Lower lobe of right lung (tissue), 2 donors: Measurements from ENCODE around the gene NFIC. TPM values are rescaled to one million over a fixed set of nuclear protein-coding genes. Genes with fewer than 3 reads are reported as not detected.

Experiments used
- ATAC-seq, 2 donors: fragments of 200-7000 bp; cut with Tn5 transposase; one replicate each; pipeline ENCODE4 v1.9.1; 2020 to 2022; ENCODE audit warnings: mild to moderate bottlenecking in 2 of 2, moderate library complexity in 2 of 2
- DNase-seq: peaks from one replicate; pipeline ENCODE4 v3.0.0-alpha.2; 2020
- H3K27ac ChIP-seq: fragments of 200-600 bp; one replicate; pipeline ENCODE4 v1.8.0; 2022
- H3K27me3 ChIP-seq: fragments of 200-600 bp; one replicate; pipeline ENCODE4 v1.8.0; 2022; ENCODE audit warnings: low read depth
- H3K36me3 ChIP-seq: fragments of 200-600 bp; one replicate; pipeline ENCODE4 v1.8.0; 2022; ENCODE audit warnings: mild to moderate bottlenecking
- H3K4me1 ChIP-seq: fragments of 200-600 bp; one replicate; pipeline ENCODE4 v1.8.0; 2022
- H3K4me3 ChIP-seq: fragments of 200-600 bp; one replicate; pipeline ENCODE4 v1.8.0; 2022; ENCODE audit warnings: mild to moderate bottlenecking
- H3K9me3 ChIP-seq: fragments of 200-600 bp; one replicate; pipeline ENCODE4 v1.8.0; 2022
- CTCF ChIP-seq: fragments of 200-600 bp; IDR thresholded peaks from one replicate; pipeline ENCODE4 v1.8.0; 2022; ENCODE audit warnings: antibody characterized with exemption, mild to moderate bottlenecking
- intact Hi-C: fragments of 100-400 bp; cut with DNase I; formaldehyde crosslinking; loops from one replicate; pipeline ENCODE4 v1.11.0; 2022
- total RNA-seq: library from RNA; stranded (reverse); fragmentation: NEBNext Ultra II Directional; extraction: Animal tissue kit (Norgen Biotek cat#: 25700); gene quantifications from one replicate; pipeline ENCODE4 v1.2.1, GENCODE V29; 2021
- donor health status: DM: no; HTN: yes; CAD: no; lungs with severe emphysema.

NFIC gene
- total RNA-seq, 1 donor from 2014 or later, result 132 TPM

GRCh38 chr19:3356805-3357204, 9.6 kb upstream of the NFIC start:
- TF ChIP-seq CTCF, result no peak
- Histone ChIP-seq H3K36me3 (no peaks in the 10 kb centered on the region), H3K4me1 (peaks cover 24% of the 10 kb centered on the region), H3K27me3 (no peaks in the 10 kb centered on the region), H3K4me3 (no peak overlapping the region), H3K27ac (no peak overlapping the region), H3K9me3 (no peaks in the 10 kb centered on the region)
- no peak for DNase-seq
- ATAC-seq, result no peak
- intact Hi-C loops, result no loop called here

- H3K27ac ChIP-seq, result no peak overlapping the region
- no peaks in the 10 kb centered on the region for H3K27me3 ChIP-seq
- no peaks in the 10 kb centered on the region for H3K36me3 ChIP-seq
- H3K9me3 ChIP-seq, result no peaks in the 10 kb centered on the region
- H3K4me1 ChIP-seq, result peaks cover 29% of the 10 kb centered on the region
- TF ChIP-seq CTCF, result no peak
- DNase-seq (no peak), ATAC-seq (no peak)
- intact Hi-C loops, result no loop called here
- no peak overlapping the region for H3K4me3 ChIP-seq
Measured at GRCh38 chr19:3357271-3357991, 9.0 kb upstream of the NFIC start.

GRCh38 chr19:3357992-3358688, 8.2 kb upstream of the NFIC start:
- peak overlapping the region; percentile 72 for H3K27ac ChIP-seq
- no peaks in the 10 kb centered on the region for H3K36me3 ChIP-seq
- DNase-seq, result no peak
- intact Hi-C loops, result no loop called here
- peaks cover 29% of the 10 kb centered on the region for H3K4me1 ChIP-seq
- peak overlapping the region; percentile 70 for H3K4me3 ChIP-seq
- H3K27me3 ChIP-seq, result no peaks in the 10 kb centered on the region
- ATAC-seq, result no peak
- no peaks in the 10 kb centered on the region for H3K9me3 ChIP-seq
- no peak for TF ChIP-seq CTCF

GRCh38 chr19:3358689-3359014, 7.7 kb upstream of the NFIC start:
- peak; percentile 1 to 2 for ATAC-seq
- no peak for DNase-seq
- no peaks in the 10 kb centered on the region for H3K9me3 ChIP-seq
- intact Hi-C loops, result no loop called here
- H3K27ac ChIP-seq, result peak overlapping the region; percentile 72
- TF ChIP-seq CTCF, result no peak
- H3K4me3 ChIP-seq, result peak overlapping the region; percentile 70
- no peaks in the 10 kb centered on the region for H3K27me3 ChIP-seq
- H3K36me3 ChIP-seq, result no peaks in the 10 kb centered on the region
- peaks cover 29% of the 10 kb centered on the region for H3K4me1 ChIP-seq

- H3K27ac ChIP-seq, result peak overlapping the region; percentile 97
- H3K27me3 ChIP-seq, result no peaks in the 10 kb centered on the region
- no peak for TF ChIP-seq CTCF
- intact Hi-C loops, result no loop called here
- DNase-seq (peak; percentile 85), ATAC-seq (peak; percentile 70 to 78)
- H3K36me3 ChIP-seq, result no peaks in the 10 kb centered on the region
- H3K9me3 ChIP-seq, result no peaks in the 10 kb centered on the region
- peaks cover 31% of the 10 kb centered on the region for H3K4me1 ChIP-seq
- H3K4me3 ChIP-seq, result peak overlapping the region; percentile 85
Measured at GRCh38 chr19:3359015-3359918, 7.1 kb upstream of the NFIC start.
